Testis (tissue), 2 donors: ENCODE data around the gene DNAL1.

Source experiments
- CTCF ChIP-seq, 3 experiments: fragments of 450-650 bp in 2 of 3; fragments of 200-600 bp in 1 of 3; sonication (generic) in 1 of 3; IDR thresholded peaks; one replicate each; pipeline ENCODE4 v1.5.1; 2016 to 2019; ENCODE audit warnings: antibody characterized with exemption in 3 of 3, mild to moderate bottlenecking in 2 of 3, moderate library complexity in 1 of 3
- POLR2A ChIP-seq: fragments of 450-650 bp; IDR thresholded peaks from one replicate; pipeline ENCODE4 v1.6.1; 2017; ENCODE audit warnings: antibody characterized with exemption, mild to moderate bottlenecking, moderate library complexity

- TF ChIP-seq POLR2A (no peak), CTCF (IDR thresholded peaks at IDR 0.05) (no peak)
These were observed 97.9 kb downstream of the DNAL1 start for GRCh38 chr14:73742520-73743238.
